K562 (cell line): ENCODE measurements around the gene PTPRM.

Experiments used
- ARNT ChIP-seq, 2 experiments: fragments of 450-650 bp; IDR thresholded peaks; 2 replicates each; pipeline ENCODE4 v1.6.1; 2016; ENCODE audit warnings: mild to moderate bottlenecking in 1 of 2
- EZH2 ChIP-seq: IDR thresholded peaks from 2 replicates; pipeline ENCODE4 v1.6.1; 2012; ENCODE audit warnings: low read depth, mild to moderate bottlenecking, inconsistent platforms, low read length, borderline replicate concordance
- MEIS2 ChIP-seq: fragments of 450-650 bp; IDR thresholded peaks from 2 replicates; pipeline ENCODE4 v1.6.1; 2014; ENCODE audit warnings: mild to moderate bottlenecking; ENCODE audit not compliant: partially characterized antibody
- RAD51 ChIP-seq: fragments of 450-650 bp; IDR thresholded peaks from 2 replicates; pipeline ENCODE4 v1.7.1; 2016; ENCODE audit warnings: low read depth, mild to moderate bottlenecking, borderline replicate concordance
- RHOXF2B ChIP-seq: fragments of 250-450 bp; sonication (Bioruptor Pico); conservative IDR thresholded peaks from 2 replicates; pipeline ENCODE4 v1.5.1; 2021
- SMARCA5 ChIP-seq: fragments of 450-650 bp; IDR thresholded peaks from 2 replicates; pipeline ENCODE4 v1.6.1; 2016
- SP1 ChIP-seq: sonication (generic); formaldehyde crosslinking; IDR thresholded peaks from 2 replicates; pipeline ENCODE4 v1.8.1; 2022; ENCODE audit warnings: mild to moderate bottlenecking, missing genetic modification reagents
- YY1 ChIP-seq, 3 experiments: IDR thresholded peaks; 2 replicates each; pipeline ENCODE4 v1.6.1; 2011; ENCODE audit warnings: low read length in 2 of 3, mild to moderate bottlenecking in 2 of 3, moderate library complexity in 2 of 3, borderline replicate concordance in 1 of 3, control low read depth in 1 of 3, low read depth in 1 of 3; ENCODE audit not compliant: insufficient read depth in 3 of 3, insufficient replicate concordance in 2 of 3, control insufficient read depth in 1 of 3, insufficient read length in 1 of 3; ENCODE audit errors: extremely low read depth in 1 of 3
- TF ChIP-seq, protein P1 (sequence below): fragments of 150-350 bp; conservative IDR thresholded peaks from 2 replicates; pipeline ENCODE4 v1.6.1; 2014; ENCODE audit warnings: low read length

GRCh38 chr18:8274370-8274769 is 707.3 kb downstream of the PTPRM start:
- TF ChIP-seq, protein P1, sequence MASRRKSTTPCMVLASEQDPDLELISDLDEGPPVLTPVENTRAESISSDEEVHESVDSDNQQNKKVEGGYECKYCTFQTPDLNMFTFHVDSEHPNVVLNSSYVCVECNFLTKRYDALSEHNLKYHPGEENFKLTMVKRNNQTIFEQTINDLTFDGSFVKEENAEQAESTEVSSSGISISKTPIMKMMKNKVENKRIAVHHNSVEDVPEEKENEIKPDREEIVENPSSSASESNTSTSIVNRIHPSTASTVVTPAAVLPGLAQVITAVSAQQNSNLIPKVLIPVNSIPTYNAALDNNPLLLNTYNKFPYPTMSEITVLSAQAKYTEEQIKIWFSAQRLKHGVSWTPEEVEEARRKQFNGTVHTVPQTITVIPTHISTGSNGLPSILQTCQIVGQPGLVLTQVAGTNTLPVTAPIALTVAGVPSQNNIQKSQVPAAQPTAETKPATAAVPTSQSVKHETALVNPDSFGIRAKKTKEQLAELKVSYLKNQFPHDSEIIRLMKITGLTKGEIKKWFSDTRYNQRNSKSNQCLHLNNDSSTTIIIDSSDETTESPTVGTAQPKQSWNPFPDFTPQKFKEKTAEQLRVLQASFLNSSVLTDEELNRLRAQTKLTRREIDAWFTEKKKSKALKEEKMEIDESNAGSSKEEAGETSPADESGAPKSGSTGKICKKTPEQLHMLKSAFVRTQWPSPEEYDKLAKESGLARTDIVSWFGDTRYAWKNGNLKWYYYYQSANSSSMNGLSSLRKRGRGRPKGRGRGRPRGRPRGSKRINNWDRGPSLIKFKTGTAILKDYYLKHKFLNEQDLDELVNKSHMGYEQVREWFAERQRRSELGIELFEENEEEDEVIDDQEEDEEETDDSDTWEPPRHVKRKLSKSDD: no peak
- TF ChIP-seq YY1 (IDR thresholded peaks at IDR 0.05; ENCODE audit: borderline replicate concordance in 1 of 3, control insufficient read depth in 1 of 3, extremely low read depth in 1 of 3, insufficient read depth in 3 of 3, insufficient read length in 1 of 3, insufficient replicate concordance in 2 of 3, low read depth in 1 of 3, low read length in 2 of 3) (no peak), MEIS2 (no peak), SMARCA5 (no peak), RHOXF2B (CRISPR knock-in tag) (no peak), ARNT (IDR thresholded peaks at IDR 0.05) (no peak), EZH2 (no peak), RAD51 (no peak), SP1 (no peak)
